D341Med (cell line): ENCODE measurements around the gene OR7G3.

Experiments used
- DNase-seq: peaks from one replicate; pipeline ENCODE4 v3.0.0; 2012; ENCODE audit warnings: low spot score

OR7G3 gene

DNA sequence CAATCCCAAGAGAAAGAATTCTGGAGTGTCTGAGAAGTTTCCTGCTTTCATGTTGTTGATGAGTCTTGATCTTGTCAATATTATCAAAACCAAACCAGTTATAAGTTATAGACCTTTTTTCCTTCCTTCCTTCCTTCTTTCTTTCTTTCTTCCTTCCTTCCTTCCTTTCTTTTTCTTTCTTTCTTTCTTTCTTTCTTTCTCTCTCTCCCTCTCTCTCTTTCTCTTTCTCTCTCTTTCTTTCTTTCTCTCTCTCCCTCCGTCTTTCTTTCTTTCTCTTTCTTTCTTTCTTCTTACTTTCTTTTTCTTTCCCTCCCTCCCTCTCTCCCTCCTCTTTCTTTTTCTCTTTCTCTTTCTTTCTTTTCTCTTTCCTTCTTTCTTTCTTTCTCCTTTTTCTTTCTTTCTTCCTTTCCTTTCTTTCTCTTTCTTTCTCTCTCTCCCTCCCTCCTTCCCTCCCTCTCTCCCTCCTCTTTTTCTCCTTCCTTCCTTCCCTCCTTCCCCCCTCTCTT, at the start of gene OR7G3:
OR7G3 (minus strand) TSS at position 51 of the 506 bp plus-strand sequence; CDS start at position 51, 0 bp downstream.
- no peak for DNase-seq

DNA sequence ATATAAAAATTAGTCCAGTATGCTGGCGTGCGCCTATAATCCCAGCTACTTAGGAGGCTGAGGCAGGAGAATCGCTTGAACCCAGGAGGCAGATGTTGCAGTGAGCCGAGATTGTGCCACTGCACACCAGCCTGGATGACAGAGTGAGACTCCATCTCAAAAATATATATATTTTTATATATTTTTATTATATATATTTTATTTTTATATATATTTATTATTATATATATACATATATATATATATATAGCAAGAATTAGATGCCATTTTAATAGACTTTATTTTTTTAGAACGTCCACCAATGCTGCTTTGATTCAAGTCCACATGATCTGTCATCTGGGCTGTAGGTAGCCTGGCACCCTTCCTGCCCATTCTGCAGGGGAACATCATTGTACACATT, 48.6 kb upstream of the OR7G3 start:
- DNase-seq = no peak

DNA sequence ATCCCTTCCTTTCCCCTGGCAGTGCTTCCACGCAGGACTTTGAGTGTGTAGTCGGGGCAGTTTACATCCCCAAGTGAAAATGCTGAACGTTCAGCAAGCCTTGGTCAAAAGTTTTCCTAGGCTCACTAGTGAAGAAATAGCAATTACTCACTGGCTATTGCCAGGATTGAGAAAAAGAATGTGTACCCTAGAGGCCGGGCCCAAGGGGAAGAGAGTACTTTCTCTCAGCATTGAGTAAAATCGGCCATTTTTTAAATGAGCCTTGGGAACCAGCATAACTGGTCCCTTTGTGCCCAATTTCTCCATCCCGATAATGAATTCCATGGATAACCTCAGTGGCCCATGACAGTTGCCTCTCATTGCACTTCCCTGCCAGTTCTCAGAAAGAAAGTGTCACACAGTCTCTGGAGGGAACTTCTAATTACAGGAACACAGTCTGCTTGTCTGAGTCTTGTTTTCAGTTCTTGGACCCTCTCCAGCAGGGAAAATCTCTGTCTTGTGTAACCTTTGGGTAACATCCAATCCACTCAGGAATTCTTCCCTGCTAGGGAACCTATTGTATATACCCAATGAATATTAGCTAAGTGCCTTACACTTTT, 44.7 kb upstream of the OR7G3 start:
- DNase-seq = no peak

DNA sequence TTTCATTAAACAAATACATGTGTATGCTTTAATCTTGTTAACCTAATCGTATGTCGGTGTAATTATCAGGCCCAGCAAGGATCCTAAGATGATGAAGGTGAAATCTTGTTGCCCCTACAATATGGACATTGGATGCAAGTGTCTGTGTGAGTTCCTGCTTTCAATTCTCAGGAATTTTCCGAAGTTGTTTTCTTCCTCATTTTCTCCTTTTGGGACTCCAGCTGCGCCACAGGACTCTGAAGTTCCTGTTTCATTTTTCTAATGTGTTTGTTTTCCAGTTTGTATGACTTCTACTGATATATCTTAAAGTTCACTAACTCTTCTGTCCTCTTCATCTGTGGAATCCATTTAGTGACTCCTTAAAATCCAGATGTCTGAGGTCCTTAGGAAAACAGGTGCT, 40.1 kb upstream of the OR7G3 start:
- DNase-seq = no peak

DNA sequence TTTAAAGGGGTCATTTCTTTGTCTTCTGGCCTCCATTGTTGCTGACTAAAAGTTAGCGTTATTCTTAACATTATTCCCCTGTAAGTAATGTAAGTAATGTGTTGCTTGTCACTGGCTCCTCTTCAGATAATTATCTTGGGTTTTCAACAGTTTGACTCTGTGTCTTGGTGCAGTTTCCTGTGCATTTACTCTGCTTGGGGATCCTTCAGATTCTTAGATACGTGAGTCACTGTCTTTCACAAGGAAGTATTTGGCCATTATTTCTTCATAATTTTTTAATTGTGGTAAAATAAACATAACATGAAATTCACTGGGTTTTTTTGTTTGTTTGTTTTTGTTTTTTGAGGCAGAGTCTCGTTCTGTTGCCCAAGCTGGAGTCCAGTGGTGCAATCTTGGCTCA, 38.5 kb upstream of the OR7G3 start:
- no peak for DNase-seq

DNA sequence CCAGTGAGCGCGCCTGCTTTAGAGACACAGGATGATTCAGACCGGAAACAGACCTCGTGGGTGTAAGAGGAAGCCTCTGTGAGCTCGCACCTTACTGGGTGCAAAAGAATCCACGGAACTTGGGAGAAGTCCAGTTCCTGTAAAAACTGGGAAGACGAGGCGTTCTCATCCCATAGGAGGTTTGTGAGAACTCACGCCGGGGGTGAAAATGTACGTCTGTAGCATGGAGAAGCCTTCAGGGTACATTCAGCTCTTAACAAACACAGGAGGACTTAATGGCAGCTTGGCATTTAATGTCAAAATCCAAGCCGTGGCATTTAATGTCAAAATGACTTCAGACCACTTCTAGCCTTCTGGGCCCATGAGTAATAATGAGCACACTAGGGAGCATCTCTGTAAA, 34.7 kb upstream of the OR7G3 start:
- DNase-seq = no peak

DNA sequence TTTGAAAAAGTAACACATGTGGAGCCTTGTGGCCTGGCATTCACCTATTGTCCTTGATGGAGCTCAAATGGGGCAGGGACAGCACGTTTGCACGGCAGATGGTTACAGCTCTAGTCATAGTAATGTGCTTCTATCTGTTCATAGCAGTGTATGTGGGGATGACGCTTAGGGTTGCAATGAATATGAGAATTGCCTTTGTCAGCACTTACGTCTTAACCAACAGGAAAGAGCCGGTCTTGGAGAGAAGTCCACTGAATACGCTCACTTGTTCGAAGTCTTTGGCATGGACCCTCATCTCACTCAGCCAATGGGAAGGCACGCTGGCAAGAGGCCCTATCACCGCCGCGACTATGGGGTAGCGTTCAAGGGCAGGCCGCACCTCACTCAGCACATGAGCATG, 33.1 kb upstream of the OR7G3 start:
- DNase-seq = no peak

DNA sequence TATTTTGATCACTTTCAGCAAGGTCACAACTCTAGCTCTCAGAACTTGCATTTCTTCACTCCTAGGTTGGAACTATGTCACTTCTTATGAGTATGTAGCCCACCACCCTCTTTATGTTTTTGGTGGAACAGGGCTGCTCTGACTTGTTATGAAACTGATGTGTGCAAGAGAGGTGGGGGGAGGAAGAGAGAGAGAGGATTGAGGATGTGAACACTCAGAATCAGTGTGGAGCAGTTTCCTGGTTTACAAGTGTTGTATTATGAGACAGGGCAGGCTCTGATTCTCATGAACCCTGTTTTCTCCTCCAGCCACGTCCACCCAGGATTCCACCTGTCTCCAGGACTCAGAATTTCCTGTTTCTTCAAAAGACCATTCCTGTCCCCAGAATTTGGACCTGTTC, 29.6 kb upstream of the OR7G3 start:
- no peak for DNase-seq

DNA sequence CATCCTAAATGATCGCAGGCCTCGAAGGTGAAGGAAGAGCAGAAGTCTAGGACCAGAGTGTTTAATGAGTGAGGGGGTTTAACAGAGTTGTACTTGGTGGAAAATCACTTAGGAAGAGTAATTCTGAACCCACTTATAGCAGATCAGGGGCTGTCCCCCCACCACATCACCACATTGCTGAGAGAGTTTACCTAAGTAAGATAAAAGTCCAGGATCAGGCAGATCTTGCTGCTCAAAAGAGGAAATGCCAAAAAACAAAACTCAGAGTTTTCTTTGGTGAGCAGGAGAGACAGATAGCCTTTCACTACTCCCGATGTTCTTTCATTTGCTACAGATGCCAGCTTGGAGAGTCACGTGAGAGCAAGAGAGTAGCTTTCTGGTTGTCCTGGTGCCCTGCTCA, 28.8 kb upstream of the OR7G3 start:
- DNase-seq = no peak

DNA sequence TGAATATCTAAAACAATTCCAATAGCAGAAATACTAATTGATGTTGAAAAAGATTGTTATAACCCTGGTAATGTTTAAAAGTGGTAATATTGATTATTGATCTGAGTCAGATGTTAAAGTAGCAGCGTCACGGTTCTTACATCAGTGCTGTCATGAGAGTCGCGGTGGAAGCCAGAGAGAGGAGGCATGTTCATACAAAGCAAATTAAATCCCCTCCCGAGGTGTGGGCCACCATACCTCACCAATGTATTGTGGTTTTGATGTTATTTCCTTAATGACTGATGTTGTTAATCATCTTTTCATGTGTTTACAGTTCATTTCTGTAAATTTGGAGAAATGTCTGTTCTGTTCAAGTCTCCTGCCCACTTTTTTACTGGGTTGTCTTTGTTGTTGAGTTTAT, 24.6 kb upstream of the OR7G3 start:
- DNase-seq = no peak

DNA sequence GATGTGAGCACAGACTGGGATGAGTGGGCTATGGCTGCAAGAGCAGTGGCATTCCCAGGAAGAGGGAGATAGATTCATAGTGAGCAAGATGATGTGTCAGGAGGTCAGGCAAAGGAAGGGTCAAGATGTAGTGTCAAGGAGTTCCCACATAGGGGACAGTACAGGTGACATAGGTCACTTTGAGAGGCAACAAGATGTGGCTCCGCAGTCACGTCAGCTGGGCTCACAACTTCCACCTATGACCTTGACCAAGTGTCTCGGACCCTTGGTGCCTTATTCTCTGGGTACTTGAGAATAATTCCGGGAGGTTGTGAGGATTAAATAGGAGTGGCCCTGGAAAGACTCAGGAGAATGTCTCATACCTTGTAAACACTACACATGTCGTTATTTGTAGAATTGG, 23.9 kb upstream of the OR7G3 start:
- no peak for DNase-seq

DNA sequence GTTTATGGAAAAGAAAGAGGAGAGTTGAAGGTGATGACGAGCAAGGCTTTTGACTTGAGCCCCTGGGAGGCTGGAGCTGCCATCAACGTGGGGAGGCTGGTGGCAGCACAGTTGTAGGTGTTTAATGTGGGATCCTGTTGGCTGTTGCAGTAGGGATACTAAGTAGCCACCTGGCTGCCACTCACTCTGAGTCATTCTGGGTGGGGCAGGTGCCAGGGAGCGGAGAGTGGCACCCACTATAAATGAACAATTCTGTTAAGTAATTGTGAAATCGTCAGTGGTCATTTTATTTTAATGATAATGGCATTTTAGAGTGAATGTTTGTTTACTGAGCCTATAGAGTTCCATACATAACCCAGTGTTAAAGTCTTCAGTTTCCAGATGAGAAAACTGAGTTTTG, 23.2 kb upstream of the OR7G3 start:
- DNase-seq = no peak

DNA sequence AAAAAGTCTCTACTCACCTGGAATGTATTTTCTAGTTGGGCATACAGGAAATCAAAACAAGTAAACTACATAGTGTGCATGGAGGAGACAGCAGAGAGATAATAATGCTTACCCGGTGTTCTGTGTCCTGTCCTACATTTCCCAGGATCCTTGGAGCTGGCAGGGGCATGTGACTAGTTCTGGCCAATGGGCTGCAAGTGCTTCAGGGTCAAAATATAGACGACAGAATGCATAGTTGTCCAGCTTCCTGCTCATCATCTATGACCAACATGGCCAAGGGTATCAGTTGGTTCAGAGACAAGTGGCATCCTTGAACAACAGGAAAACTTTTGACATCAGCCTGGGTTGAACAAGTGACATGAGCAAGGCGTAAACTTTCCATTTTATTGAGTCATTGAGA, 21.9 kb upstream of the OR7G3 start:
- DNase-seq = no peak

DNA sequence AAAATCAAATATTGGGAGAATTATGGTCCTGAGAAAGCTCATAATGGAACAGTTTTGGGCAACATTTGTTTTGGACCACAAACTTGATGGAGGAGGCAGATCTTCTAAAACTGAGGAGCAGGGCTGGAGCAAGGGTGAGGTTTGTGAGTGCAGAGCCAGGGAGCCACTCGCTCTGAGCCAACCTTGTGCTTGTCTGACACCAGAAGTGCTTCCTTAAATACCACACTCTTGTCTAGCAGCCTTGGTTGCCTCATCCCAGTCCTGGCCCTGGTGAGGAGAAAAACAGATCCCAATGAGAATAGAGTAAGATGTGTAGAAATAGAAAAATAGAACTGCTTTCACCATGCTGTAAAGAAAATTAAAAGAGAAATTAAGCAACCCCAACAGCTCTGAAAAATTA, 20.1 kb upstream of the OR7G3 start:
- no peak for DNase-seq

DNA sequence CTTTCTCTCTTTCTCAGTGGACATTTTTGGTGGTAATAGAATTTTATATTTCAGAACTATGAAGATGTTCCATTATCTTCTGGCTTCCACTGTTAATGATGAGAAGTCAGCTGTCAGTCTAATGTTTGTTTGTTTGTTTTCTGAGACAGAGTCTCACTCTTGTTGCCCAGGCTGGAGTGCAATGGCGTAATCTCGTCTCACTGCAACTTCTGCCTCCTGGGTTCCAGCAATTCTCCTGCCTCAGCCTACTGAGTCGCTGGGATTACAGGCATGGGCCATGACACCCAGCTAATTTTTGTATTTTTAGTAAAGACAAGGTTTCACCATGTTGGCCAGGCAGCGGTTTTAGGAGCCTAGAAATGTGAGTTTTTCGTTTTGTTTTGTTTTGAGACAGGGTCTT, 18.2 kb upstream of the OR7G3 start:
- no peak for DNase-seq

DNA sequence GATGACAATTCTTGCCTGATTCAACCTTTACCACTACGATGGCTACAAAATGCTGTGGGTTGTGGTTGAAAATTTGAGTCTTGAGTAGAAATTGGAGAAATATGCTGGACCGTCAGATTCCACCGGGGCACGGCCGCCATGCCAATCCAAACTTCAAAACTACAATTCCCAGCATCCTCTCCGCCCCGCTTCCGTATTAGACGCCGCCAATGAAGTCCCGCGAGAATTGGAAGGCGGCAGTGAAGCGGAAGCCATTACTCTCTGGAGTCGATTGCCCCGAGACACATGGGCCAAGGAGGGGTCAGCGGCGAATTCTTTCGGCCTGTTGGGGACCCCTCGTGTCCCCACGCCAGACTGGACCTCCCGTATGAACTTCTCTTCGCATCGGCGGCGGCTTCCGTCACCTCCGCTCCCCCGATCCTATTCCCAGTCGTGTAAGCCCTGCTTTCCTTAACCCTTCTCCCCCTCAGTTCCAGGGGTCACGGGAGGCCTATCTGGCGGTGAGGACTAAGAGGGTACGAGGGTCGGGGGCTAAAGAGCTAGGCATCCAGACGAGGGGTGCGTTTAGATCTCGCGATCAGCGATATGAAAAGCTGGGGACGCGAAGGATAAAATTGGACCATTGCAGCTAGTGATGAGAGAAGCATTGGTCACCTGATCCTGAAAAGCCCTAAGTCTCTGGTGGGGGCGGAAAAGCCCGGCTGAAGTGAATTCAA, 13.6 kb upstream of the OR7G3 start, which contains the start of gene ZNF317:
ZNF317 (plus strand) TSS at position 239 of the 716 bp plus-strand sequence. CDS start 15,620 bp downstream, outside the sequence.
- peak; percentile 90 for DNase-seq

DNA sequence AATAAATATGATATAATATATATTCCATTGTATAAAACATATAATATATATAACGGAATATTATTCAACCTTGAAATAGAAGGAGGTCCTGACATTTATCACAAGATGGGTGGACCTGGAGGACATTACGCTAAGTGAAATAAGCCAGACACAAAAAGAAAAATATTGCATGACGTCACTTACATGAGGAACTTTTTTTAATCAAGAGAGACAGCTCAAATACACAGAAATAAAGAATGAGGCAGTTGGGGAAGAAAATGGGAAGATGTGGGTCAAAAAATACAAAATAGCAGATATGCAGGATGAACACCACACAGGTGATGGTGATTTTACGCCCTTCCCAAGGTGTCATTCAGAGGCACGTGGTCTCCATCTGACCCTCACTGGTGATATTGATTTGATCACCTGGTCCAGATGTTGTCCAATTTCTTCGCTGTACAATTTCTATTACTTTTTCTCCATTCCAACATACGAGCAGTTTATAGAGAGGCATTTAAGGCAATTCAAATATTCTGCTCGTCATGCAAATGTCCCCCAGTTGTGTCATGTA, 12.9 kb upstream of the OR7G3 start:
- no peak for DNase-seq

DNA sequence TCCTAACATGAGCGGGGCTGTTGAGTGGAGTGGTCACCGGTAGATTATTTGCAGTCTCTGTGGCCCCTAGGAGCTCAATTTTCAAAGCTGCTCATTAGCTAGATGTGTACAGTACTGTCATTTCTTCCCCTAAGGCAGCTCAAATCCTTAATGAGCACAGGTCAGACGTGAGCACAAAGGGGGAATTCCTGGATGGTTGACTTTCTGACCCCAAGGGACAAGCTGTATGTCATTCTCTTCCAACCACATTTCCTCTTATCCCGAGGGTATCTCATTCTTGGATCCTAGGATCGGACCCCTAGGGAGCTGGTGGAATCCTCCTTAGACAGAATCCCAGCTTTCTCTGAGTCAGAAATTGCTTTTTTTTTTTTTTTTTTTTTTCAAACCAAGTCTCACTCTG, 5.7 kb upstream of the OR7G3 start:
- DNase-seq = no peak

DNA sequence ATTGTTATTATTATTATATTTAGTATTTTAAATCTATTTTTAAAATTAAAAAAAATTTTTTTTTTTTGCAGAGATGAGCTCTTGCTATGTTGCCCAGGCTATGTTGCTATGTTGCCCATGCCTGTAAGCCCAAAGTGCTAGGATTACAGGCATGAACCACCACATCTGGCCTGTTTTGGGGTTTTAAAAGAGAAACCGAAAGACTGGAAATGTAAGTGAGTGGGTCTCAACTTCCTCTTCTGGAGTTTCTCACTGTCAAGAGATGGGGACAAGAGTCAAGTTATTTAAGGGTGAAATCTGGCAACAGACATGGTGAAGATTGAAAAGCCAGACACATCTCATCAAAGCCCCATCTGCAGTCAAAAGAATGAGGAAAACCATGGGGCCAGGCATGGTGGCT, 4.2 kb upstream of the OR7G3 start:
- no peak for DNase-seq

DNA sequence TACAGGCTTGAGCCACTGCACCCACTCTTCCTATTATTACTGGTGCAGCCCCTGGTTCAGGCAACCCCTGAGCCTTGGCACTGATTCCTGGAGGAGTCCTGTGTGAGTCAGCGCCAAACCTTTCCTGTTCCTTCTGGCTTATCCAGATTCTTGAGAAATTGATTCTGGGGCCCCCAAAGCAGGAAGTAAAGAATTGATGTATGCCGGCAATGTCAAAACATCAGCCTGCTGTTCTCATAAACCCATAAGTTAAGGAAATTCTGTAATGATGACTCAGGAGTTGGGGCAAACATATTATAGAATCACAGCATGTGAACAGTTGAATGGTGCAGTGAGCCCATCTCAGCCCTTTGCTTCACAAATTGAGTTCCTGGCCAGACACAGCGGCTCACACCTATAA, 1.4 kb upstream of the OR7G3 start:
- DNase-seq = no peak

DNA sequence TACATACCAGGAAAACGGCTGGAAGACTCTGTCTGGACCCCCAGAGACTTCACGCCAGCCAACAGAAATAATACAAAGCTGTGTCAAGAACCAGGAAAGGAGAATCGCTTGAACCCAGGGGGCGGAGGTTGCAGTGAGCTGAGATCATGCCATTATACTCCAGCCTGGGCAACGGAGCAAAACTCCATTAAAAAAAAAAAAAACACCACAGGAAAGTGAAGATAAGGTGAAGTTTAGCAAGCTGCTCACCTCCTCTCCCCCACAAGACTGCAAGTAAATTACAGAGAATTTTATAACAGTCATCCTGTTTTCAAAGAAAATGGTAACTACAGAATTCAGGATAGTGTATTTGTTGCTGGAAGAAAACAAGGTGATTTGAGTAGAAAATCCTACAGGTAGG, 10.2 kb downstream of the OR7G3 start:
- no peak for DNase-seq

DNA sequence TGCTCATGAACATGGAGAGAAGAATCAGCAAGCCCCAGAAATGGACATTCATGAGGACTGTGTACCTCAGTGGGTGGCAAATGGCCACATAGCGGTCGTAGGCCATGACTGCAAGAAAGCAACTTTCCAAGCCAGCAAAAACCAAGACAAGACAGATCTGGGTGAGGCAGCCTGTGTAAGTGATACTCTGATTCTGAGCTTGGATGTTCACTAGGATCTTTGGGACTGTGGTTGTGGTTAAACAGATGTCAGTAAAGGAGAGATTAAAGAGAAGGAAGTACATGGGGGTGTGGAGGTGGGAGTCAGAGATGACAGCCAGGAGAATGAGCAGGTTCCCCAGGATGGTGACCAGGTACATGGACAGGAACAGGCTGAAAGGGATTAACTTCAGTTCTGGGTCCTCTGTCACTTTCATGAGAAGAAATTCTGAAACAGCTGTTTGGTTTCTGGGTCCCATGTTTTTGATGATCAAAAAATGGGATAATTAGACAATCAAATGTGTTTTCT, 11.4 kb downstream of the OR7G3 start, which contains the start of gene OR7G1:
OR7G1 (minus strand) TSS at position 457 of the 507 bp plus-strand sequence; CDS start at position 457, 0 bp downstream.
- DNase-seq = no peak

DNA sequence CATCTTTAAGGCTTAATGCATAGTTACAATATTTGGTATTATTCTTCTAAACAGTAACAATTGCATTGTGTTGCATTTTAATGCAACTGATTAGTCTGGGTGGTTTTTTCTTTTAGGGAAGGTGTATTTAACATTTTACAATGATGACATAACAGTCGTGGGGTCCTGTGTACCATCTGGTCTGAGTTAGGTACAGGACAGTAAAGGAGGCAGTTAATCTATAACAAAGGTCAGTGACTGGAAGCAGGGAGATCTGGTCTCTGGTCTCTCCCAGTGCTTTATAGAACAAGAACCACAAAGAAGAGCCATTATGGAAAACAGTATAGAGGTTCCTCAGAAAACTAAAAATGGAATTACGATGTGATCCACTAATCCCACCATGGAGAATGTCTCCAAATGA, 16.8 kb downstream of the OR7G3 start:
- DNase-seq = no peak
